Body of pancreas (tissue), 4 donors: ENCODE measurements around the gene MAPK1. TPM values are rescaled to one million over a fixed set of nuclear protein-coding genes. Genes with fewer than 3 reads are reported as not detected.
"Not testable (repeated sequence)": the region's sequence is repeated elsewhere in the genome, so short reads cannot be mapped to it uniquely, and the experiment has no call there.

ENCODE experiments used
- ATAC-seq: fragments of 150-250 bp; one replicate; pipeline ENCODE4 v1.9.1; 2016
- DNase-seq, 4 donors: peaks; one replicate each; pipeline ENCODE4 v3.0.0-alpha.2; 2019
- H3K27ac ChIP-seq, 4 donors: fragments of 200-600 bp; sonication (generic); 1 replicate in 3 of 4; 2 replicates in 1 of 4; pipeline versions ENCODE4 v1.5.1 to v1.6.1; 2016 to 2019; ENCODE audit warnings: mild to moderate bottlenecking in 1 of 4, mixed read lengths in 1 of 4, moderate library complexity in 1 of 4
- H3K27me3 ChIP-seq, 2 donors: fragments of 200-600 bp; sonication (generic); one replicate each; pipeline ENCODE4 v1.6.0; 2016; ENCODE audit warnings: mild to moderate bottlenecking in 1 of 2
- H3K36me3 ChIP-seq, 2 donors: fragments of 200-600 bp; sonication (generic); replicated peaks in 1 of 2; 2 replicates each; pipeline ENCODE4 v1.5.1; 2016; ENCODE audit warnings: low read depth in 2 of 2; ENCODE audit not compliant: insufficient read depth in 1 of 2
- H3K4me1 ChIP-seq: fragments of 200-600 bp; sonication (generic); one replicate; pipeline ENCODE4 v1.6.0; 2016
- H3K4me3 ChIP-seq, 2 donors: fragments of 200-600 bp; sonication (generic); 1 replicate in 1 of 2; 2 replicates in 1 of 2; pipeline ENCODE4 v1.5.1; 2016 to 2019
- H3K9me3 ChIP-seq, 3 donors: fragments of 200-600 bp; sonication (generic); 1 replicate in 2 of 3; 2 replicates in 1 of 3; pipeline ENCODE4 v1.5.1; 2016
- CTCF ChIP-seq, 7 experiments: fragments of 450-650 bp in 4 of 7; fragments of 200-600 bp in 3 of 7; sonication (generic) in 3 of 7; IDR thresholded peaks; one replicate each; pipeline ENCODE4 v1.5.1; 2016 to 2019; ENCODE audit warnings: antibody characterized with exemption in 7 of 7
- POLR2A ChIP-seq, 3 donors: fragments of 450-650 bp; IDR thresholded peaks; one replicate each; pipeline ENCODE4 v1.6.1; 2016; ENCODE audit warnings: antibody characterized with exemption in 3 of 3, mild to moderate bottlenecking in 2 of 3
- WGBS, 2 donors: methylation state at CpG; one replicate each; pipeline ENCODE4 v1.1.5; 2017; 5-methylcytosine and 5-hydroxymethylcytosine counted together
- intact Hi-C: fragments of 100-400 bp; cut with DNase I; formaldehyde crosslinking; loops from one replicate; pipeline ENCODE4 v1.15.1; 2023
- total RNA-seq, 2 donors: library from RNA; depleted of rRNA; stranded (reverse); fragments of >200 nt; gene quantifications; one replicate each; pipeline ENCODE4 v1.1.0, GENCODE V29; 2016

The MAPK1 gene
- total RNA-seq, 2 donors from 2014 or later = 25.4 to 44.1 TPM

DNA sequence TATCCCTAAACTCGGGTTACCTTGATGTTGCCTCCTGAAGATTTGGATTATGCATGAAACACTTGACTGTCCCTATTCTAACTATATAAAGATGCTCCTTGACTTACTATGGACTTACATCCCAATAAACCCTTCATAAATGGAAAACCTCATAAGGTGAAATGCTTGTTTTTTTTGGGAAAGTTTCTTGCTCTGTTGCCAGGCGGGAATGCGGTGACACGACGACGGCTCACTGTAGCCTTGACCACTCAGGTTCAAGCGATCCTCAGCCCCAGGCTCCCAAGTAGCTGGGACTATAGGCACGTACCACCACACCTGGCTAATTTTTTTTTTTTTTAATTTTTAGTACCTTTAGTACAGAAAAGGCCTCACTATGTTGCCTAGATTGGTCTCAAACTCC, 10.6 kb downstream of the MAPK1 start:
- Histone ChIP-seq H3K4me3 (no peak overlapping the region), H3K9me3 (no peaks in the 10 kb centered on the region), H3K27me3 (no peaks in the 10 kb centered on the region), H3K4me1 (peaks cover 59% of the 10 kb centered on the region), H3K27ac (no peak overlapping the region), H3K36me3 (no peaks in the 10 kb centered on the region)
- ATAC-seq = no peak
- TF ChIP-seq CTCF (IDR thresholded peaks at IDR 0.05) = no peak
- peak in 1 of 4 donors; percentile 12 for DNase-seq
- intact Hi-C loops = no loop called here
- 75 to 87% methylated on average over 8 of the region's 8 CpGs for WGBS, 2 donors

DNA sequence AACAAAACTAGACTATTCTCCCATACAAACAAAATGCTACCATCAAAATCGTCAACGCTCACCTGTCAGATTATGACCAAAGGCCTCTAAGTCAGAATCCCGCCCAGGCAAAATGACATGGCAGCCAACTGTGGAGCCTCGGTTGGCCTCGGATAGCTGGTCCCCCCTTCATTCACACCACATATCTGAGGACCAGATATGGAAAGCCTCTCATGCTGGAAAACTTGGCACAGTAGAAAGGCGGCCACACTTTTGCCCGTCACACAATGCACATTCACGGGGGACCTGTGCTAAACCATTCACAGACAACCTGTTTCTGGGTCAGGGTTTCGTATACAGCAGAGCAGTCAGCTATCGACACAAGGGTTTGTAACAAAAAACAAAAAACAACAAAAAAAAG, 11.2 kb downstream of the MAPK1 start:
- Histone ChIP-seq H3K27ac (no peak overlapping the region), H3K4me3 (no peak overlapping the region), H3K36me3 (no peaks in the 10 kb centered on the region), H3K27me3 (no peaks in the 10 kb centered on the region), H3K4me1 (peaks cover 53% of the 10 kb centered on the region), H3K9me3 (no peaks in the 10 kb centered on the region)
- DNase-seq (no peak), ATAC-seq (no peak)
- WGBS, 2 donors = 82 to 91% methylated on average over 10 of the region's 10 CpGs
- TF ChIP-seq CTCF (IDR thresholded peaks at IDR 0.05) (no peak), POLR2A (IDR thresholded peaks at IDR 0.05) (no peak)
- intact Hi-C loops = no loop called here

- no peak for DNase-seq
- 75 to 83% methylated on average over 6 of the region's 6 CpGs for WGBS, 2 donors
- Histone ChIP-seq H3K4me1 (peaks cover 48% of the 10 kb centered on the region), H3K36me3 (no peaks in the 10 kb centered on the region), H3K27me3 (no peaks in the 10 kb centered on the region), H3K27ac (no peak overlapping the region), H3K9me3 (no peaks in the 10 kb centered on the region), H3K4me3 (no peak overlapping the region)
- no peak for TF ChIP-seq POLR2A (IDR thresholded peaks at IDR 0.05)
- no peak for TF ChIP-seq CTCF (IDR thresholded peaks at IDR 0.05)
- ATAC-seq = no peak
- intact Hi-C loops = no loop called here
These were observed 11.8 kb downstream of the MAPK1 start for GRCh38 chr22:21855676-21856075.

DNA sequence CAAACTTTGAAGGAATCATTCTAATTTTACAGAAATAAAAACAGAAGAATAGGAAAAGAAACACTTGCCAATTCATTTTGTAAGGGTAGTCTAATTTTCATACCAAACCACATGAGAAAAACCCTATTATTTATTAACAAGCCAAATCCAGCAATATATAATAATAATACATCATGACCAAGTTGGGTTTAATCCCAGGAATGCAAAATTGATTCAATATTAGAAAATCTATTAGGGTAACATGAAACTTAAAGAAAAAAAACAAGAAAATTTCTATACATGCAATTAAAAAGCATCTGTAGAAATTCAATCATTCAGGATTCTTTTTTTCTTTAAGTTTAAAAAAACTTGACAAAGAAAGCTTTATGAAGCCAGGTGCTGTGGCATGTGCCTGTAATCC, 16.8 kb downstream of the MAPK1 start:
- Histone ChIP-seq H3K27ac (no peak overlapping the region), H3K36me3 (no peaks in the 10 kb centered on the region), H3K4me3 (no peak overlapping the region), H3K4me1 (peaks cover 23% of the 10 kb centered on the region), H3K27me3 (no peaks in the 10 kb centered on the region), H3K9me3 (no peaks in the 10 kb centered on the region)
- ATAC-seq (no peak), DNase-seq (no peak)
- intact Hi-C loops = no loop called here
- TF ChIP-seq POLR2A (IDR thresholded peaks at IDR 0.05) = no peak
- TF ChIP-seq CTCF (IDR thresholded peaks at IDR 0.05) = no peak

DNA sequence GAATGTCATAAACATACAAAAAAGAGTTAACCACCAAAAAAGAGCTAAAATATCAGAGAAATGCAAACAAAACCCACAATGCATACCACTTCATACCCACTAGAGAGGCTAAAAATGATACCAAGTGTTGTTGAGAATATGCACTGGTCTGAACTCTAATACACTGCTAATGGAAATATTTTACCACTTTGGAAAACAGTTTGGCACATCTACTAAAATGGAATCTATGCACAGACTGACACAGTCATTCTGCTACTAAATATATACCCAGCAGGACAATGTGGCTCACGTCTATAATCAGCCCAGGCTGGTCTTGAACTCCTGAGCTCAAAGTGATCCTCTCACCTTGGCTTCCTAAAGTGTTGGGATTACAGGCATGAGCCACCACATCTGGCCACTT, 18.0 kb downstream of the MAPK1 start:
- no peak overlapping the region for H3K4me3 ChIP-seq
- intact Hi-C loops = no loop called here
- H3K36me3 ChIP-seq = no peaks in the 10 kb centered on the region
- peaks cover 16% of the 10 kb centered on the region for H3K4me1 ChIP-seq
- TF ChIP-seq POLR2A (IDR thresholded peaks at IDR 0.05) = no peak
- no peak for TF ChIP-seq CTCF (IDR thresholded peaks at IDR 0.05)
- H3K27ac ChIP-seq = no peak overlapping the region
- no peaks in the 10 kb centered on the region for H3K9me3 ChIP-seq
- WGBS, 2 donors = 17 to 25% methylated on average over 1 of the region's 1 CpG
- ATAC-seq (no peak), DNase-seq (no peak)
- no peaks in the 10 kb centered on the region for H3K27me3 ChIP-seq

GRCh38 chr22:21848057-21848456, 19.4 kb downstream of the MAPK1 start:
- ATAC-seq, H3K36me3 ChIP-seq, DNase-seq, H3K9me3 ChIP-seq, intact Hi-C loops, H3K27ac ChIP-seq, H3K4me3 ChIP-seq, H3K27me3 ChIP-seq: not testable (repeated sequence)
- H3K4me1 ChIP-seq = peaks cover 20% of the 10 kb centered on the region
- 70 to 82% methylated on average over 5 of the region's 5 CpGs for WGBS, 2 donors
